Measurements from ENCODE around the gene DNAAF6.
"Not testable (repeated sequence)": the region's sequence is repeated elsewhere in the genome, so short reads cannot be mapped to it uniquely, and the experiment has no call there.

DNAAF6 gene

GRCh38 chrX:107205770-107206696 lies at the start of gene DNAAF6, which contains the start of gene NUP62CL:
TSS of gene DNAAF6 (plus strand) at chrX:107206611. CDS start at chrX:107212876, 6,265 bp downstream.
TSS of gene NUP62CL (minus strand) at chrX:107206433. CDS start at chrX:107175146, 31,287 bp downstream.
- Histone ChIP-seq H3K4me3 (ENCODE audit: low read depth, low read length) (peak within 1 kb of the TSS; percentile 77), H3K4me1 (ENCODE audit: control insufficient read depth, insufficient read depth, low read length) (peaks cover 9% of the 10 kb centered on the region), H3K9me3 (ENCODE audit: control insufficient read depth, insufficient read depth, low read length) (no peaks in the 10 kb centered on the region), H3K36me3 (ENCODE audit: control insufficient read depth, insufficient read depth, low read length) (no peaks in the 10 kb centered on the region), H3K9ac (ENCODE audit: low read depth, low read length) (peak within 1 kb of the TSS; percentile 71), H3K27me3 (ENCODE audit: control insufficient read depth, insufficient read depth, low read length) (no peaks in the 10 kb centered on the region)

GRCh38 chrX:107157618-107158017 lies 48.8 kb upstream of the DNAAF6 start:
- not testable (repeated sequence) for H3K4me3 ChIP-seq (ENCODE audit: low read depth, low read length); H3K27me3 ChIP-seq (ENCODE audit: control insufficient read depth, insufficient read depth, low read length); H3K9ac ChIP-seq (ENCODE audit: low read depth, low read length); H3K4me1 ChIP-seq (ENCODE audit: control insufficient read depth, insufficient read depth, low read length); H3K9me3 ChIP-seq (ENCODE audit: control insufficient read depth, insufficient read depth, low read length); H3K36me3 ChIP-seq (ENCODE audit: control insufficient read depth, insufficient read depth, low read length)

GRCh38 chrX:107167163-107167921 lies 39.1 kb upstream of the DNAAF6 start:
- H3K9ac ChIP-seq (ENCODE audit: low read depth, low read length), result no peak overlapping the region
- H3K27me3 ChIP-seq (ENCODE audit: control insufficient read depth, insufficient read depth, low read length), result no peaks in the 10 kb centered on the region
- H3K4me3 ChIP-seq (ENCODE audit: low read depth, low read length), result no peak overlapping the region
- no peaks in the 10 kb centered on the region for H3K9me3 ChIP-seq (ENCODE audit: control insufficient read depth, insufficient read depth, low read length)
- no peaks in the 10 kb centered on the region for H3K4me1 ChIP-seq (ENCODE audit: control insufficient read depth, insufficient read depth, low read length)
- no peaks in the 10 kb centered on the region for H3K36me3 ChIP-seq (ENCODE audit: control insufficient read depth, insufficient read depth, low read length)

- H3K4me1 ChIP-seq (ENCODE audit: control insufficient read depth, insufficient read depth, low read length), result no peaks in the 10 kb centered on the region
- no peak overlapping the region for H3K9ac ChIP-seq (ENCODE audit: low read depth, low read length)
- no peaks in the 10 kb centered on the region for H3K36me3 ChIP-seq (ENCODE audit: control insufficient read depth, insufficient read depth, low read length)
- H3K4me3 ChIP-seq (ENCODE audit: low read depth, low read length), result no peak overlapping the region
- H3K27me3 ChIP-seq (ENCODE audit: control insufficient read depth, insufficient read depth, low read length), result no peaks in the 10 kb centered on the region
- no peaks in the 10 kb centered on the region for H3K9me3 ChIP-seq (ENCODE audit: control insufficient read depth, insufficient read depth, low read length)
Measured at GRCh38 chrX:107168257-107168656, 38.2 kb upstream of the DNAAF6 start.

GRCh38 chrX:107168712-107169111 lies 37.7 kb upstream of the DNAAF6 start:
- H3K27me3 ChIP-seq (ENCODE audit: control insufficient read depth, insufficient read depth, low read length), result no peaks in the 10 kb centered on the region
- H3K4me1 ChIP-seq (ENCODE audit: control insufficient read depth, insufficient read depth, low read length), result no peaks in the 10 kb centered on the region
- H3K36me3 ChIP-seq (ENCODE audit: control insufficient read depth, insufficient read depth, low read length), result no peaks in the 10 kb centered on the region
- H3K4me3 ChIP-seq (ENCODE audit: low read depth, low read length), result no peak overlapping the region
- no peak overlapping the region for H3K9ac ChIP-seq (ENCODE audit: low read depth, low read length)
- H3K9me3 ChIP-seq (ENCODE audit: control insufficient read depth, insufficient read depth, low read length), result no peaks in the 10 kb centered on the region

GRCh38 chrX:107171369-107172102 lies 34.9 kb upstream of the DNAAF6 start:
- H3K36me3 ChIP-seq (ENCODE audit: control insufficient read depth, insufficient read depth, low read length), result no peaks in the 10 kb centered on the region
- H3K9me3 ChIP-seq (ENCODE audit: control insufficient read depth, insufficient read depth, low read length), result no peaks in the 10 kb centered on the region
- H3K9ac ChIP-seq (ENCODE audit: low read depth, low read length), result no peak overlapping the region
- H3K4me1 ChIP-seq (ENCODE audit: control insufficient read depth, insufficient read depth, low read length), result no peaks in the 10 kb centered on the region
- H3K27me3 ChIP-seq (ENCODE audit: control insufficient read depth, insufficient read depth, low read length), result no peaks in the 10 kb centered on the region
- H3K4me3 ChIP-seq (ENCODE audit: low read depth, low read length), result no peak overlapping the region

GRCh38 chrX:107197319-107197718 lies 9.1 kb upstream of the DNAAF6 start:
- Histone ChIP-seq H3K9me3 (ENCODE audit: control insufficient read depth, insufficient read depth, low read length) (no peaks in the 10 kb centered on the region), H3K4me1 (ENCODE audit: control insufficient read depth, insufficient read depth, low read length) (no peaks in the 10 kb centered on the region), H3K27me3 (ENCODE audit: control insufficient read depth, insufficient read depth, low read length) (no peaks in the 10 kb centered on the region), H3K4me3 (ENCODE audit: low read depth, low read length) (no peak overlapping the region), H3K36me3 (ENCODE audit: control insufficient read depth, insufficient read depth, low read length) (no peaks in the 10 kb centered on the region), H3K9ac (ENCODE audit: low read depth, low read length) (no peak overlapping the region)

GRCh38 chrX:107198074-107198473 lies 8.3 kb upstream of the DNAAF6 start:
- H3K4me3 ChIP-seq (ENCODE audit: low read depth, low read length); H3K9ac ChIP-seq (ENCODE audit: low read depth, low read length); H3K27me3 ChIP-seq (ENCODE audit: control insufficient read depth, insufficient read depth, low read length); H3K36me3 ChIP-seq (ENCODE audit: control insufficient read depth, insufficient read depth, low read length); H3K4me1 ChIP-seq (ENCODE audit: control insufficient read depth, insufficient read depth, low read length); H3K9me3 ChIP-seq (ENCODE audit: control insufficient read depth, insufficient read depth, low read length): not testable (repeated sequence)

- Histone ChIP-seq H3K4me3 (ENCODE audit: low read depth, low read length) (no peak overlapping the region), H3K9ac (ENCODE audit: low read depth, low read length) (no peak overlapping the region), H3K4me1 (ENCODE audit: control insufficient read depth, insufficient read depth, low read length) (peaks cover 6% of the 10 kb centered on the region), H3K27me3 (ENCODE audit: control insufficient read depth, insufficient read depth, low read length) (no peaks in the 10 kb centered on the region), H3K9me3 (ENCODE audit: control insufficient read depth, insufficient read depth, low read length) (no peaks in the 10 kb centered on the region), H3K36me3 (ENCODE audit: control insufficient read depth, insufficient read depth, low read length) (no peaks in the 10 kb centered on the region)
Measured at GRCh38 chrX:107199491-107199890, 6.9 kb upstream of the DNAAF6 start.

GRCh38 chrX:107204068-107204605 lies 2.3 kb upstream of the DNAAF6 start:
- Histone ChIP-seq H3K4me1 (ENCODE audit: control insufficient read depth, insufficient read depth, low read length) (peaks cover 6% of the 10 kb centered on the region), H3K4me3 (ENCODE audit: low read depth, low read length) (no peak overlapping the region), H3K9me3 (ENCODE audit: control insufficient read depth, insufficient read depth, low read length) (no peaks in the 10 kb centered on the region), H3K9ac (ENCODE audit: low read depth, low read length) (no peak overlapping the region), H3K36me3 (ENCODE audit: control insufficient read depth, insufficient read depth, low read length) (no peaks in the 10 kb centered on the region), H3K27me3 (ENCODE audit: control insufficient read depth, insufficient read depth, low read length) (no peaks in the 10 kb centered on the region)

- Histone ChIP-seq H3K27me3 (ENCODE audit: control insufficient read depth, insufficient read depth, low read length) (no peaks in the 10 kb centered on the region), H3K36me3 (ENCODE audit: control insufficient read depth, insufficient read depth, low read length) (no peaks in the 10 kb centered on the region), H3K4me1 (ENCODE audit: control insufficient read depth, insufficient read depth, low read length) (peaks cover 9% of the 10 kb centered on the region), H3K9ac (ENCODE audit: low read depth, low read length) (no peak overlapping the region), H3K4me3 (ENCODE audit: low read depth, low read length) (no peak overlapping the region), H3K9me3 (ENCODE audit: control insufficient read depth, insufficient read depth, low read length) (no peaks in the 10 kb centered on the region)
Measured at GRCh38 chrX:107206697-107207065, 270 bp downstream of the DNAAF6 start.
